GM12875 (cell line): ENCODE measurements around the gene IFNL2.

Experiments used
- H3K4me3 ChIP-seq: one replicate; pipeline ENCODE4 v1.5.1; 2011; ENCODE audit warnings: low read depth, low read length, control low read depth
- TF ChIP-seq, protein P1 (sequence below): IDR thresholded peaks from 2 replicates; pipeline ENCODE4 v1.5.1; 2011; ENCODE audit warnings: low read depth, mild to moderate bottlenecking, control low read depth, inconsistent platforms, low read length, moderate library complexity, borderline replicate concordance; ENCODE audit not compliant: insufficient read depth

IFNL2 gene

DNA sequence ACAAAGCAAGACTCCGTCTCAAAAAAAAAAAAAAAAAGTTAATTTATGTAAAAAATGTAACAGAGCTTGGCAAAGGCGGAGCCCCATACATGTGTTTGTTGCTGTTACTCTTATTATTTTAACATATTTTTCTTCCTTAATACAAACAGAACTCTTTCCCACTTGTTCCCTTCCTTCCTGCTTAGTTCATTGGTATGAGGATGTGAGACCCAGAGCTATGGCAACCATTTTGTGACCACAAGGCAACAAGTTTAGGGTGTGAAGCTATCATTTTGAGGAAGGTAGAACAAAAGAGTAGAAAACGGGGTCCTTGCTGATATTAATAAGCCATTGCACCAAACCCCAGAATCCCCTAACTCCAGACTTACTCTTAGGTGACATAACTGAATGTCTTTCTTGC, 33.4 kb downstream of the IFNL2 start:
- TF ChIP-seq, protein P1, sequence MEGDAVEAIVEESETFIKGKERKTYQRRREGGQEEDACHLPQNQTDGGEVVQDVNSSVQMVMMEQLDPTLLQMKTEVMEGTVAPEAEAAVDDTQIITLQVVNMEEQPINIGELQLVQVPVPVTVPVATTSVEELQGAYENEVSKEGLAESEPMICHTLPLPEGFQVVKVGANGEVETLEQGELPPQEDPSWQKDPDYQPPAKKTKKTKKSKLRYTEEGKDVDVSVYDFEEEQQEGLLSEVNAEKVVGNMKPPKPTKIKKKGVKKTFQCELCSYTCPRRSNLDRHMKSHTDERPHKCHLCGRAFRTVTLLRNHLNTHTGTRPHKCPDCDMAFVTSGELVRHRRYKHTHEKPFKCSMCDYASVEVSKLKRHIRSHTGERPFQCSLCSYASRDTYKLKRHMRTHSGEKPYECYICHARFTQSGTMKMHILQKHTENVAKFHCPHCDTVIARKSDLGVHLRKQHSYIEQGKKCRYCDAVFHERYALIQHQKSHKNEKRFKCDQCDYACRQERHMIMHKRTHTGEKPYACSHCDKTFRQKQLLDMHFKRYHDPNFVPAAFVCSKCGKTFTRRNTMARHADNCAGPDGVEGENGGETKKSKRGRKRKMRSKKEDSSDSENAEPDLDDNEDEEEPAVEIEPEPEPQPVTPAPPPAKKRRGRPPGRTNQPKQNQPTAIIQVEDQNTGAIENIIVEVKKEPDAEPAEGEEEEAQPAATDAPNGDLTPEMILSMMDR: no peak
- H3K4me3 ChIP-seq: no peak overlapping the region

DNA sequence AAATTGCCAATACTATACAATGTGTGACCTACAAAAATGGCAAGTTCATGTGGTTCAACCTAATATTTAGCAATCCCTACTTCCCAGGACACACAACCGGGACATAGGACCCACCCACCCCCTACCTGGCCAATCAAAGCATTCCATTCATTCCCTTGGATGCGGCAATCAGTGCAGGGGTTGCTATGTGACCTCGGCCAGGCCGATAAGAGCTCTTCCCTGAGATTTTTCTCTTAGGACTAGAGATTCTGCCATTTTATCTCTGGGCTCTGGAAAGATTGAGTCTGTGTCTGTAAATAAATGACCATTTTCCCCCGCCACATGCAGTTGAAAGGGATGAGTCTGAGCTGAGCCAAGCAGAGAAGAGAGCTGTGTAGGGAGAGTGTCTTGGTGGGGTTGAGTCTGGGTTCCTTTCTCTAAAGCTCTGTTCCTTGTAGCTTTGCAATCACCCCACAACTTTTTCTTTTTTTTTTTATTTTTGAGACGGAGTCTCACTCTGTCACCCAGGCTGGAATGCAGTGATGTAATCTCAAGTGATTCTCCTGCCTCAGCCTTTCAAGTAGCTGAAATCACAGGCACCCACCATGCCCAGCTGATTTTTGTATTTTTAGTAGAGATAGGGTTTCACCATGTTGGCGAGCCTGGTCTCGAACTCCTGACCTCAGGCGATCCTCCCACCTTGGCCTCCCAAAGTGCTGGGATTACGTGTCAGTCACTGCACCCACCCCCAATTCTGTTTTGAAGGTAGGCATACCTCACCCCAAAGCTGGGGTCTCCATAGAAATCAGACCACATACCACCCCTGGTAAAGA, 35.4 kb downstream of the IFNL2 start:
- no peak overlapping the region for H3K4me3 ChIP-seq
- TF ChIP-seq, protein P1: no peak

DNA sequence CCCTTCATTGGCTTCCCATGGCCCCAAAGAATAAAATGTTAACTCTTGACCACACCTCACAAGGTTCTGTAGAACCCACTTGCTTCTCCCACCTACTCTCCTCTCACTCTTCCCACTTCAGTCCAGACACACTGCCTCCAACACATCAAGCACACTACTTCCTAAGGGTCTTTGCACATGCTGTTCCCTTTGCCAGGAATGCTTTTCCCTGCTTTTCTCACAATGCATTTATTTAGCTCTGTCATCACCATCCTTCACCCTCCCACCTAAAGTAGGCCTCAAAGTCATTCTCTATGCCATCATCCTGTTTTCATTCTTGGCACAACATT, 36.0 kb downstream of the IFNL2 start:
- TF ChIP-seq, protein P1: no peak
- no peak overlapping the region for H3K4me3 ChIP-seq

DNA sequence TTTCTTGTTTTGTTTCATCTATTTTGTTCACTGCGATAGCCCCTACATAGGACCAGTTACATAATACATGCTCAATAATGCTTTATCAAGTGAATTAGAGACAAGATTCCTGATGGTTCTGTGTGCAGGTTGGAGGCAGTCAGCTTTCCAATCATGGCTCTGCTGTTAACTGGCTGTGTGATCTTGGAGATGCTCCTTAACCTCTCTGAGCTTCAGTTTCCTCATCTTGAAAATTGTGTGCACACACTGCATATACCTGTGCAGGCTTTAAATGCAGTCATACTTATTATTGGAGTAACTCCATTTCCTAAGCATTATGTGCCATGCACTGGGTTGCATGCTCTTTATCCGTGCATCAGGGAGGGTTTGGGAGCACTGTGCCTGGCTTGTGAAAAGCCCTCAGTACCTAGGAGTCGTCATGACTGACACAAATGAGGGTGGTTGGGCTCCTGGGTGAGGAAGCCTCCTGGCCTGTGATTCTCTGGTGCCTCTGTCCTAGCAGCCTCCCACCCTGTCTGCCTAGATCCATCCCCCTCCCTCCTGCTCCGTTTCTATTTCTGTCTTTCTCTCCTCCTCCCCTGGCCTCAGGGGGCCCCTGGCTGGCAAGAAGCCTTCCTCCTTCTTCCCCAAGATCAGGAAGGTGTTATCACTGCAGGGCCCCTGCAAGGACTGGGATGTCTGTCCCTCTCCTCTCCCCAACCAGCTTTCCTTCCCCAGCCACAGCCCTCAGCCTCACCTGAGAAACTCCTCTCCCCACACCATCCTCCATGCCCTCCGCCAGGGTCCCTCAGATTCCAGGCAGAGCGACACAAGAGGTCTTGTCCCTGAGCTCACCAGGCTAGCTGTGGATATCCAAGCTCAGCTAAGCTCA, 36.7 kb downstream of the IFNL2 start:
- TF ChIP-seq, protein P1: no peak
- no peak overlapping the region for H3K4me3 ChIP-seq

DNA sequence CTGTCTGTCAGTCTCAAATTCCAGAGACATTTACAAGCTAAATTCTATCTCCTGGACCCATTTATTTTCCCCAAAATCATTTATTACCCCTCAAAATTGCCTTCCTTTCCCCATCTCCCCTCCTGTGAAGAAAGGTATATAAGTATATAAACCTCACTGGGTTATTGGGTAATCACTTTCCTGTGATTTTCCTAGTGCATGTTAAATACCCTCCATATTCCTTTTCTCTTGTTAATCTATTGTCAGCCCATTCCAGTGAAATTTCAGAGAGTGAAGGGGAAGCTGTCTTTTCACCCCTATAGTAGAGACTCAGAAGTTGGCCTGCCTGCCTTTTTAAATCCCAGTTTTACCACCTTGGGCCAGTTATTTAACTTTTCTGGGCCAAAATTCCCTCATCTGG, 37.9 kb downstream of the IFNL2 start:
- no peak overlapping the region for H3K4me3 ChIP-seq
- TF ChIP-seq, protein P1: no peak

DNA sequence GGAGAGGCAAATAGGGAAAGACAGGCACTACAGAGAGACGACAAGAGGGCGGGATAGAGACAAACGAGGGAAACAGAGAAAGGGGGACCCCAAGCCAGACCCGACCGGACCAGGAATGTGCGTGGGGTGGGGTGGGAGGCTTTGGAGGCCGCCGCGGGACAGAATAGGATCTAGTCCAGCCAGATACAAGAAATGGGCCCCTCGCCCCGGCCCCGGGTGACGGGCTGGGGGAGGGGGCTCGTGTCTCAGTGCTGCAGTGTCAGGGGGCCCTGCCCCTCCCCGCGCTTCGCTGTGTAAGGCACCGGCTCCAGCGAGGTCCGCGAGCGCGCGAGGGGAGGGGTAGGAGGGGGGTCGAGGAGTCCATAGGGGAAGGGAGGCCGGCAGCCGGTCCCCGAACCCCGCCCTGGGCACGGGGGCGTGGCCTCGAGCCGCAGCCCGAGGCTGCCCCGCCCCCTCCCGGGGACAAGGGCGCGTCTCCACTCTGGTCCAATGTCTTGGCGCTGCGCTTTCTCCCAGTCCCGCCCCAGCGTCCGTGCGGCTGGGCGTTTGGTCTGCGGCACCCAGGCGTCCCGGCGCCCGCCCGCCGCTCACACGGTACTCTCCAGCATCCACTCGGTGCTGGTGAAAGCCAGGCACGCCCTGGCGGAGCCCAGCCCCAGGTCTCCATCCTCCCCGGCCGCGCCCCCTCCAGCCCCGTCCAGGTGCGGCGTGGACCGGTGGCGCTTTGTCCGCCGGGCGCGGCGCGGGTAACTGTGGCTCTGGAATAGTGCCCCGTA, 39.0 kb downstream of the IFNL2 start:
- H3K4me3 ChIP-seq: no peak overlapping the region
- TF ChIP-seq, protein P1: no peak
